Measurements from ENCODE around the gene ERCC2.

- TF ChIP-seq CTCF (IDR thresholded peaks at IDR 0.05) (no peak), POLR2A (IDR thresholded peaks at IDR 0.05) (no peak)
Observed at GRCh38 chr19:45356760-45357444, 13.5 kb downstream of the ERCC2 start.

Measured in thyroid gland (tissue), 4 donors.